GM12875 (cell line): ENCODE data around the gene MRTFB.

Experiments
- H3K4me3 ChIP-seq: one replicate; pipeline ENCODE4 v1.5.1; 2011; ENCODE audit warnings: low read depth, low read length, control low read depth
- CTCF ChIP-seq: IDR thresholded peaks from 2 replicates; pipeline ENCODE4 v1.5.1; 2011; ENCODE audit warnings: low read depth, mild to moderate bottlenecking, control low read depth, inconsistent platforms, low read length, moderate library complexity, borderline replicate concordance; ENCODE audit not compliant: insufficient read depth

Gene MRTFB

GRCh38 chr16:14105760-14106375 is 34.7 kb downstream of the MRTFB start:
- TF ChIP-seq CTCF = no peak
- H3K4me3 ChIP-seq = no peak overlapping the region

DNA sequence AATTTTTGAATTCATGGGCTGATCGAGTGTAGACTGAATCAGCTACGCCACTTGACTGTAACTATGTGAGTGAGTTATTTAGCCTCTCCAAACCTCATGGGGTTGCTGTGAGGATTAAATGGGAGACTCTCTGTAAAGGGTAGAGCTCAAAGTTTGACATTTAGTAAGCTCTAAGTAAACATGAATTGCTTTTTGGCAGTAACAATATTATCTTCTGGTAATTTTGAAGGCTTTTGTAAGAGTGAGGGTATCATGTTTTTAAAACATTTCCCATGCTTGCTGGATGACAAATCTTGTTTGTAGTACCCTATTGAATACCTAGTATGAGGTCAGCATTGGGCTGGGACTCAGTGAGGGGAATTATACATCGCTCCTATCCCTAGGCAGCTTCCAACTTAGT is 35.3 kb downstream of the MRTFB start:
- no peak overlapping the region for H3K4me3 ChIP-seq
- no peak for TF ChIP-seq CTCF

GRCh38 chr16:14106961-14107360 is 35.8 kb downstream of the MRTFB start:
- TF ChIP-seq CTCF = no peak
- H3K4me3 ChIP-seq = no peak overlapping the region

- TF ChIP-seq CTCF = no peak
- H3K4me3 ChIP-seq = no peak overlapping the region
These were observed 38.1 kb downstream of the MRTFB start for GRCh38 chr16:14109077-14109775.

DNA sequence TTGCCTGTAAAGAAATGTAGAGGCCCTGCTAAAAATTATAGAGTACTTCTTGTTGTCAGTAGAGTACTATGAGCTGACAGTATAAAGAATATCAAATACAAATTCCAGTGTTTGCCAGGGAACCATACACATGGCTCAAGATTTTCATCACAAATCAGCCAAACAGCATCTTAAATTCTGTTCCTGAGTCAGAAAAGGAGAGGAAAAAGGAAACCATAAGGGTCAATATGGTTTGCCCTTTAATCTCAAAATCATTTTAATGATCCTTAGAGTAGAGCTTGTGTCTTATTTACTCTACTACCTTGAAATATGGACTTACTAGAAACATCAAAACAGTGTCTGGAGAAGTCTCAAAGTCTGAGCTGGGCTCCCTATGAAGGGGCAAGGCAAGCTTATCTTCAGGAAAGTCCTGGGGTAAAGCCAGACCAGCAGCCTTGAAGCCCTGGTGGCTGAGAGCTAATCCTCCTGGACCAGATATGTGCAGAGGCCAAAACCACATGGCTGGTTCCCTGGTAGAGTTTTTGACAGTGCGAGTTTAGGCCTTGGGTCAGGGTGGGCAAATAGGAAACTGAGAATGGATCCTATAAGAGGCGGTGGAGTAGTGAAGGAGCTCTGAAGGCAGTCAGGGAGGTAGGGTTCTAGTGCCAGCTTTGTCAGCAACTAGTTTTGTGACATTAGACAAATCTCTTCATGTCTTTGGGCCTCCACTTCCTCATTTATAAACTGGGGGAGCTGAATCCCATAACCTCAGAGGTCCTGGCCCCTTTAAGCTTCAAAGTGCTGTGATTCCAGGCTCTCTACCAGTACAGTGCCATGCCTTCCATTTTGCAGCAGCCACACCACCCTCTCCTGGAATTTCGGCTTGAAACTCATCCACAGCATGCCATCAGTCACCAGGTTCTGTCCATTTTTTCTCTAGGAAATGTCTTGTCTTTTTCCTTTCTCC is 38.9 kb downstream of the MRTFB start:
- no peak overlapping the region for H3K4me3 ChIP-seq
- no peak for TF ChIP-seq CTCF

DNA sequence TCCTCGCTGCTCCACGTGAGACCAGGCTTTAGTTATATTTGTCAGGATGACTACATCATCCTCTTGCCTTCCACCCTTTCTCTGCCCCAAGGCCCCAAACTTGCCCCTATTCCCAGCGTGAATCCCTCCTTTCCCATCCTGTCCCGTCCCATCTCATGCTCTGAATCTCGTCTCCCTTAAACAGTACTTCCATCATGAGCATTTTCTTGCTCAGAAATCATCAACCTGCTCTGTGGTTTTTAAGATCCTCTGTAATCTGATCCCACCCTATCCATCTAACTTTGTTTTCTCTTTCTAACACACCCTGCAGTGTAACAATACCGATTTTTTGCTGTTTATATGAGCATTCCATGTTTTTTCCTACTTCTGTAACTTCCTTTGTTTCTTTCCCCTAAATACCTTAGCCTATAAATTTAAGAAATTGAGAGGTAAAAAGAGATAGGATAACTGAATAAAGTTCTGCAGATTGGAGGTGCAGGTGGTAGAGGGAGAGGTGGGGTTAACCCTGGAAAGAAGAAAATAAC is 39.7 kb downstream of the MRTFB start:
- TF ChIP-seq CTCF = no peak
- no peak overlapping the region for H3K4me3 ChIP-seq
